SK-N-MC (cell line): ENCODE data around the gene CARD6.

Experiments
- EZH2 ChIP-seq: fragments of 200-600 bp; sonication (generic); IDR thresholded peaks from one replicate; pipeline ENCODE4 v1.6.1; 2017; ENCODE audit warnings: antibody characterized with exemption
- POLR2AphosphoS5 ChIP-seq: IDR thresholded peaks from 2 replicates; pipeline ENCODE4 v1.6.1; 2012; ENCODE audit warnings: mild to moderate bottlenecking, low read depth, low read length, borderline replicate concordance

DNA sequence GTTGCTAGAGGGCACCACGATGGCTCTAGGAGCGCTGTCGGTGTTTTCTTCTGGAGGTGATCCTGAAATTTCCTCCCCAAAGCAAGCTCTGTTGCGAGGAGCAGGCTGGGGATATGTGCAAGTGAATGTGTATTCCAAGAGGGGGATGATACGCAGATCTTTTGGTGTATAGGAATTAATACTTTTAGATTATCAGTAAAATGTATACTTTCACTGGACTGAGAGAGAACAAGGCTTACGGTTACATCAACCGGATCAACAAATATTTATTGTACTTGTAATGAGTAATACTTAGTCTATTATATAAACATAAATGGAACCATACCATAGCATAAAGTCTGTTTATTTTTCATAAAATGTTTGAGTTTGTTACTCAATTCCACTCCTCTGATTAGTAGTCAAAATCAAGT is 42.4 kb upstream of the CARD6 start:
- TF ChIP-seq EZH2: no peak
- no peak for TF ChIP-seq POLR2AphosphoS5
